ENCODE data around the gene AP1B1.

- TF ChIP-seq CTCF (IDR thresholded peaks at IDR 0.05) (no peak), EP300 (IDR thresholded peaks at IDR 0.05) (no peak), FOSL2 (IDR thresholded peaks at IDR 0.05) (no peak), FOSL2 (CRISPR knock-in tag; IDR thresholded peaks at IDR 0.05) (no peak), EHMT2 (IDR thresholded peaks at IDR 0.05; ENCODE audit: low read depth) (no peak), RAD21 (conservative IDR thresholded peaks at IDR 0.05 in 1 of 2, IDR thresholded peaks at IDR 0.05 in 1 of 2) (no peak), HOXA7 (CRISPR knock-in tag; IDR thresholded peaks at IDR 0.05) (no peak), POLR2A (IDR thresholded peaks at IDR 0.05; ENCODE audit: low read length) (no peak), KDM1A (IDR thresholded peaks at IDR 0.05; ENCODE audit: low read depth) (no peak)
Measured at GRCh38 chr22:29327089-29327764, 61.1 kb downstream of the AP1B1 start.

Data from A549 (cell line).